PC-9 (cell line): ENCODE measurements around the gene COLQ.

Source experiments
- CTCF ChIP-seq: fragments of 200-600 bp; sonication (generic); conservative IDR thresholded peaks from 2 replicates; pipeline ENCODE4 v1.6.1; 2017; ENCODE audit warnings: mixed run types, antibody characterized with exemption, mild to moderate bottlenecking, moderate library complexity
- EZH2 ChIP-seq: fragments of 200-600 bp; sonication (generic); IDR thresholded peaks from 2 replicates; pipeline ENCODE4 v1.8.0; 2017; ENCODE audit warnings: antibody characterized with exemption, low read depth

- TF ChIP-seq EZH2 (no peak), CTCF (no peak)
Observed at GRCh38 chr3:15476378-15476777, 45.1 kb downstream of the COLQ start.
